ENCODE measurements around the gene ARHGEF1.
A peak's percentile ranks its signal among the peaks of the same experiment; 100 is the strongest.
"Not testable (repeated sequence)": the region's sequence is repeated elsewhere in the genome, so short reads cannot be mapped to it uniquely, and the experiment has no call there.

The ARHGEF1 gene

GRCh38 chr19:41933693-41934426 lies 50.9 kb downstream of the ARHGEF1 start:
- peak; percentile 49 for DNase-seq

GRCh38 chr19:41934849-41935374 lies 51.9 kb downstream of the ARHGEF1 start:
- DNase-seq, result peak; percentile 83

- no peak for DNase-seq
Observed at GRCh38 chr19:41935760-41936415, 52.9 kb downstream of the ARHGEF1 start.

GRCh38 chr19:41936416-41936850 lies 53.4 kb downstream of the ARHGEF1 start:
- DNase-seq, result no peak

GRCh38 chr19:41936961-41937360 lies 54.0 kb downstream of the ARHGEF1 start:
- DNase-seq, result no peak

GRCh38 chr19:41937525-41938468 lies 54.8 kb downstream of the ARHGEF1 start:
- DNase-seq, result peak; percentile 49

GRCh38 chr19:41939209-41939608 lies 56.2 kb downstream of the ARHGEF1 start:
- not testable (repeated sequence) for DNase-seq

GRCh38 chr19:41939861-41940730 lies 57.1 kb downstream of the ARHGEF1 start:
- DNase-seq, result no peak

- DNase-seq, result no peak
Observed at GRCh38 chr19:41940731-41941409, 57.9 kb downstream of the ARHGEF1 start.

GRCh38 chr19:41941410-41942202 lies 58.6 kb downstream of the ARHGEF1 start:
- no peak for DNase-seq

- no peak for DNase-seq
Observed at GRCh38 chr19:41944336-41944735, 61.4 kb downstream of the ARHGEF1 start.

- no peak for DNase-seq
Observed at GRCh38 chr19:41945135-41945766, 62.3 kb downstream of the ARHGEF1 start.

GRCh38 chr19:41947091-41947490 lies 64.1 kb downstream of the ARHGEF1 start:
- DNase-seq, result no peak

- DNase-seq, result peak; percentile 85
Observed at GRCh38 chr19:41951686-41952172, 68.7 kb downstream of the ARHGEF1 start.

- DNase-seq, result peak; percentile 64
Observed at GRCh38 chr19:41955521-41955920, 72.5 kb downstream of the ARHGEF1 start.

- no peak for DNase-seq
Observed at GRCh38 chr19:41956621-41957020, 73.6 kb downstream of the ARHGEF1 start.

Measured in hematopoietic multipotent progenitor cell treated with erythropoietin and hydrocortisone succinate and interleukin-3 and kit ligand, for 4 days (in vitro differentiated cells).